Kidney glomerular epithelial cell (primary cell): ENCODE data around the gene UBE2S.

Experiments
- DNase-seq: peaks from one replicate; lab custom pipeline; 2025; lab: John Stamatoyannopoulos, UW

The UBE2S gene

GRCh38 chr19:55383279-55384130 is 24.1 kb downstream of the UBE2S start:
- no peak for DNase-seq

GRCh38 chr19:55382522-55383054 is 25.0 kb downstream of the UBE2S start:
- DNase-seq = no peak

- DNase-seq = no peak
Observed at GRCh38 chr19:55382013-55382412, 25.6 kb downstream of the UBE2S start.

GRCh38 chr19:55379174-55379573 is 28.4 kb downstream of the UBE2S start:
- no peak for DNase-seq

GRCh38 chr19:55377356-55378131 is 30.0 kb downstream of the UBE2S start:
- DNase-seq = no peak

GRCh38 chr19:55376241-55376933 is 31.2 kb downstream of the UBE2S start, which contains the start of gene TMEM190:
Gene TMEM190, plus strand, starts transcription at chr19:55376826. Its CDS starts 28 bp downstream, at chr19:55376854.
- no peak for DNase-seq

GRCh38 chr19:55373993-55374757 is 33.4 kb downstream of the UBE2S start:
- no peak for DNase-seq

GRCh38 chr19:55373306-55373992 is 34.1 kb downstream of the UBE2S start:
- DNase-seq = no peak

- DNase-seq = no peak
Observed at GRCh38 chr19:55372316-55373081, 35.1 kb downstream of the UBE2S start.

- DNase-seq = peak; percentile 68
Observed at GRCh38 chr19:55370305-55370988, 37.1 kb downstream of the UBE2S start, which contains the start of gene IL11. Gene IL11, minus strand, starts transcription at chr19:55370463. Its CDS starts 153 bp downstream, at chr19:55370310.

- peak; percentile 41 for DNase-seq
Observed at GRCh38 chr19:55369653-55370304, 37.8 kb downstream of the UBE2S start.

GRCh38 chr19:55368701-55369563 is 38.7 kb downstream of the UBE2S start:
- DNase-seq = peak; percentile 29

- DNase-seq = no peak
Observed at GRCh38 chr19:55368106-55368505, 39.5 kb downstream of the UBE2S start.

- DNase-seq = no peak
Observed at GRCh38 chr19:55366790-55367189, 40.8 kb downstream of the UBE2S start.

- no peak for DNase-seq
Observed at GRCh38 chr19:55365964-55366363, 41.6 kb downstream of the UBE2S start.

- no peak for DNase-seq
Observed at GRCh38 chr19:55365245-55365644, 42.3 kb downstream of the UBE2S start.

GRCh38 chr19:55362990-55363716 is 44.4 kb downstream of the UBE2S start, which contains the start of gene GARIN5B:
Gene GARIN5B, minus strand, starts transcription at chr19:55363260. Its CDS starts 194 bp downstream, at chr19:55363066.
- no peak for DNase-seq
